Muscle layer of colon (tissue), 2 donors: ENCODE results near the gene MAML2.

Experiments
- H3K27ac ChIP-seq: one replicate; pipeline ENCODE4 v1.7.0; 2013; ENCODE audit warnings: low read depth, mild to moderate bottlenecking, low read length, moderate library complexity
- H3K27me3 ChIP-seq, 2 donors: one replicate each; pipeline ENCODE4 v1.7.0; 2013; ENCODE audit warnings: low read length in 2 of 2, mild to moderate bottlenecking in 2 of 2; ENCODE audit not compliant: insufficient read depth in 2 of 2, control insufficient read depth in 1 of 2
- H3K36me3 ChIP-seq: one replicate; pipeline ENCODE4 v1.7.0; 2013; ENCODE audit warnings: mild to moderate bottlenecking, low read length; ENCODE audit not compliant: insufficient read depth
- H3K4me1 ChIP-seq: one replicate; pipeline ENCODE4 v1.7.0; 2013; ENCODE audit warnings: mild to moderate bottlenecking, low read length; ENCODE audit not compliant: insufficient read depth
- H3K4me3 ChIP-seq, 2 donors: one replicate each; pipeline ENCODE4 v1.7.0; 2013; ENCODE audit warnings: low read length in 2 of 2, low read depth in 1 of 2, mild to moderate bottlenecking in 1 of 2, moderate library complexity in 1 of 2
- H3K9ac ChIP-seq: one replicate; pipeline ENCODE4 v1.7.0; 2013; ENCODE audit warnings: low read length
- H3K9me3 ChIP-seq: one replicate; pipeline ENCODE4 v1.7.0; 2013; ENCODE audit warnings: mild to moderate bottlenecking, low read length
- donor health status: abdominal sarcoma.
- donor health status: Adenocarcinoma of cecum.

The MAML2 gene

GRCh38 chr11:96095884-96096303 is 247.1 kb downstream of the MAML2 start:
- Histone ChIP-seq H3K4me3 (no peak overlapping the region), H3K27ac (no peak overlapping the region), H3K27me3 (no peaks in the 10 kb centered on the region), H3K4me1 (peaks cover 13% of the 10 kb centered on the region), H3K9ac (no peak overlapping the region), H3K9me3 (no peaks in the 10 kb centered on the region), H3K36me3 (no peaks in the 10 kb centered on the region)

GRCh38 chr11:96094156-96094555 is 248.8 kb downstream of the MAML2 start:
- no peak overlapping the region for H3K27ac ChIP-seq
- no peaks in the 10 kb centered on the region for H3K9me3 ChIP-seq
- no peaks in the 10 kb centered on the region for H3K27me3 ChIP-seq
- H3K36me3 ChIP-seq = no peaks in the 10 kb centered on the region
- no peak overlapping the region for H3K9ac ChIP-seq
- peaks cover 23% of the 10 kb centered on the region for H3K4me1 ChIP-seq
- H3K4me3 ChIP-seq = no peak overlapping the region

DNA sequence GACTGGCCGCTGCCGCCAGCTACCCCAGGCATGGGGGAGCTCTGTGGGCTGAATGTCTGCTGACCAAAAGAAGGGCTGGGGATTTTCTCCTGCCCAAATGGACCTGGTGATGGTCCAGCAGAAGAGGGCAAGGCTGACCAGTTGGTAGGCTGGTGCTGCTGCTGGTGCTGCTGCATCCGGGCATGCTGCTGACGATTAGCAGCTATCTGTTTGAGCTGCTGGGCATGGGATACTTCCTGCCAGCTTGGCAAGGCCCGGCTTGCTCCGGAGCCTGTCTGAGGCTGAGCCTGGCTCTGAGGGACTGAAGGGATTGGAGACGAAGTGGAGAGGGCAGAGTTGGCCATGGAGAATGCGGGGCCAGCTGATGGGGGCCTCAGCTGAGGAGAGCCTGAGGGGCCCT is 250.5 kb downstream of the MAML2 start:
- H3K4me3 ChIP-seq = no peak overlapping the region
- no peak overlapping the region for H3K9ac ChIP-seq
- H3K9me3 ChIP-seq = no peaks in the 10 kb centered on the region
- H3K27me3 ChIP-seq = no peaks in the 10 kb centered on the region
- no peaks in the 10 kb centered on the region for H3K36me3 ChIP-seq
- peaks cover 11% of the 10 kb centered on the region for H3K4me1 ChIP-seq
- no peak overlapping the region for H3K27ac ChIP-seq

GRCh38 chr11:96091476-96091875 is 251.5 kb downstream of the MAML2 start:
- Histone ChIP-seq H3K27me3 (no peaks in the 10 kb centered on the region), H3K9me3 (no peaks in the 10 kb centered on the region), H3K36me3 (no peaks in the 10 kb centered on the region), H3K27ac (no peak overlapping the region), H3K9ac (no peak overlapping the region), H3K4me1 (peaks cover 11% of the 10 kb centered on the region), H3K4me3 (no peak overlapping the region)

- Histone ChIP-seq H3K27ac (no peak overlapping the region), H3K4me3 (no peak overlapping the region), H3K36me3 (no peaks in the 10 kb centered on the region), H3K9me3 (no peaks in the 10 kb centered on the region), H3K27me3 (no peaks in the 10 kb centered on the region), H3K4me1 (peaks cover 11% of the 10 kb centered on the region), H3K9ac (no peak overlapping the region)
Observed at GRCh38 chr11:96090711-96091110, 252.3 kb downstream of the MAML2 start.

DNA sequence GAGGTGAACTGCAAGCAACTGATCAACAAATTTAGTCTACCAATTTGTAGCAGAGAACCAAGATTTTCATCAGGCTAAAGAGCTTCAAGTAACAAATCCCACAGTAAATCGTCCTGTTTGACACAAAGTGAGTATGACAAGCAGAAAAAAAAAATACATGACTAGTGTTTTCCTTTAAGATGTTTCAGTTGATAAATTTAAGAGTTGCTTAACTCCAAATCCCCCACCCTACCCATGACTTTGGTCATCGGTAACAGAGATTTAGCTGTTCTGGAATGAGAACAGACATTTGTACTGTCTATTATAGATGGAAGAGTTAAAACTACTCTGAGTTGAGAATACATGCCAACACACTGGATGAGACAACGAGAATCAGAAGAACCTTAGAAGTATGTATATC is 254.1 kb downstream of the MAML2 start:
- H3K9ac ChIP-seq = no peak overlapping the region
- peaks cover 11% of the 10 kb centered on the region for H3K4me1 ChIP-seq
- no peaks in the 10 kb centered on the region for H3K27me3 ChIP-seq
- H3K9me3 ChIP-seq = no peaks in the 10 kb centered on the region
- no peaks in the 10 kb centered on the region for H3K36me3 ChIP-seq
- no peak overlapping the region for H3K27ac ChIP-seq
- H3K4me3 ChIP-seq = no peak overlapping the region

DNA sequence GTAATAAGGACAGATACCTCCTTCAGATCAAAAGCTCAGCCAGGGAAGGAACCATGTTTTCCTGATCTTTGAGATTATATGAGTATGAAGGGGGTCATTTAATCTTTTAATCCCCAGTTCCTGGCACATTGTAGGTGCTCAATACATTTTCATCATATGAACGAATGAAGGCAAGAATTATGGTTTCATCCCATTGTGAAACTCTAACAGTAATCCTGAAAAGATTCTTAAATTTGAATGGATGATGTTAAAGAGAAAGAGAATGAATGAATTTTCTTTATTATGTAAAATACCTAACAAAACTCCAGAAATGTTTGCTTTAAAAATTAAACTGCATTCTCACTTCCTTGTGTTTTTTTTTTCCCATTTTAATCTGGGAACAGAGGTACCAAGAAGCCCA is 256.9 kb downstream of the MAML2 start:
- peaks cover 11% of the 10 kb centered on the region for H3K4me1 ChIP-seq
- no peak overlapping the region for H3K4me3 ChIP-seq
- no peak overlapping the region for H3K27ac ChIP-seq
- no peaks in the 10 kb centered on the region for H3K27me3 ChIP-seq
- no peak overlapping the region for H3K9ac ChIP-seq
- no peaks in the 10 kb centered on the region for H3K9me3 ChIP-seq
- H3K36me3 ChIP-seq = no peaks in the 10 kb centered on the region

GRCh38 chr11:96085319-96085930 is 257.6 kb downstream of the MAML2 start:
- no peaks in the 10 kb centered on the region for H3K9me3 ChIP-seq
- H3K4me1 ChIP-seq = peaks cover 7% of the 10 kb centered on the region
- no peaks in the 10 kb centered on the region for H3K36me3 ChIP-seq
- H3K27ac ChIP-seq = no peak overlapping the region
- H3K9ac ChIP-seq = no peak overlapping the region
- H3K27me3 ChIP-seq = no peaks in the 10 kb centered on the region
- H3K4me3 ChIP-seq = no peak overlapping the region

DNA sequence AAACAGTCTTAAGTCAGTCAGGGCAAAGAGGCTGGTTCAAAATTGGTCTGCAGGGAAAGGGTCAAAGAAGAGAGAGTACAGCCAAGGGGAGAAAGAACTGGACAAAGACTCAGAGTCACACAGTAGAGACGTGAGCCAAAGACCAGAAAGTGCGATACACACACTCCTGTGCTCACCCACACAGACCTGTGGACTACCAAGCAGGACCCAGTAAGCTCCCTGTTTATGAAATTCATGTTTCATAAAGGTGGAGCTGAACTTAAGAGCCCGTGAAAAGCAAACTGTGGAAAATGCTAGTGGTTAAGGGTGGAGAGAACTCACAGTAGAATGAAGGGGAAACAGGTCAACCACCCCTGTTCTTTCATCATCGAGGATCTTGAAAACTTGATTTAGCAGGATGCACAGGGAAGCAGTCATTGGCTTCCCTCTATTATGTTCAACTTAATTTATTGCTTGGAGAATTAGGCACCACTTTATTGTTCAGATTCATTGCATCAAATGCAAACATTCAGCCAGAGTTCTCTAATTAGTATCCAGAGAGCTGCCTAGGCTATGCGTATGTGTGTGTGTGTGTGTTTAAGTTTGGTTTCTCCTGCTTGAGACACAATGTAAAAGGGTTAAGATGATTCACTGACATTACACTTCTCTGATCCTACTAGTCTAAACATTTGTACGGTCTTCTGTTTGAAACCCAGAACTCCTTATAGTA is 258.2 kb downstream of the MAML2 start:
- Histone ChIP-seq H3K9ac (no peak overlapping the region), H3K4me1 (peaks cover under 1% of the 10 kb centered on the region), H3K9me3 (no peaks in the 10 kb centered on the region), H3K36me3 (no peaks in the 10 kb centered on the region), H3K27me3 (no peaks in the 10 kb centered on the region), H3K27ac (no peak overlapping the region), H3K4me3 (no peak overlapping the region)

DNA sequence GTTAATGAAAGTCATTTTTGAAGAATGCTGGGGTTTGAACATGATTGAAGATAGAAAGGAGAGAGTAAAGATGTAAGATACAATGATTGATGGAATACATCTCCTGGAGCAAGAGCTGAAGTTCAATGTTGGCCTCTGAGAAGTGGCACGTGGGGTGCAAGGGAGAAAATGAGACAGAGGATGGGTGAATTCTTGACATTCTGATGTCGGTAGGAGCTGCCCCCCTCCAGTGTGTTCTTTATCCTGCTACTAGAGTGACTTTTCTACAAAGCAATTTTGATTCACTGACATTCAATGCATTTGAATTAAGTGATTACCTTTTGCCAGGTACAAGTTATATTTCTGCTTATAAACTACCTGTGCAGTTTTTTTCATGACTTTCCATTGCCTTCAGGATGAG is 260.1 kb downstream of the MAML2 start:
- H3K27ac ChIP-seq = no peak overlapping the region
- no peaks in the 10 kb centered on the region for H3K36me3 ChIP-seq
- no peaks in the 10 kb centered on the region for H3K27me3 ChIP-seq
- H3K4me3 ChIP-seq = no peak overlapping the region
- no peaks in the 10 kb centered on the region for H3K4me1 ChIP-seq
- H3K9ac ChIP-seq = no peak overlapping the region
- H3K9me3 ChIP-seq = no peaks in the 10 kb centered on the region

- no peak overlapping the region for H3K4me3 ChIP-seq
- no peaks in the 10 kb centered on the region for H3K4me1 ChIP-seq
- no peaks in the 10 kb centered on the region for H3K9me3 ChIP-seq
- no peaks in the 10 kb centered on the region for H3K27me3 ChIP-seq
- H3K36me3 ChIP-seq = no peaks in the 10 kb centered on the region
- no peak overlapping the region for H3K9ac ChIP-seq
- H3K27ac ChIP-seq = no peak overlapping the region
Observed at GRCh38 chr11:96082002-96082899, 260.7 kb downstream of the MAML2 start.
